ENCODE measurements around the gene FOXN1. TPM values are rescaled to one million over a fixed set of nuclear protein-coding genes. Genes with fewer than 3 reads are reported as not detected.
A peak's percentile ranks its signal among the peaks of the same experiment; 100 is the strongest.

FOXN1 gene
- total and polyA plus RNA-seq, 2 donors (not counting 1 experiment from before 2014, with no cell fraction given) = not detected

DNA sequence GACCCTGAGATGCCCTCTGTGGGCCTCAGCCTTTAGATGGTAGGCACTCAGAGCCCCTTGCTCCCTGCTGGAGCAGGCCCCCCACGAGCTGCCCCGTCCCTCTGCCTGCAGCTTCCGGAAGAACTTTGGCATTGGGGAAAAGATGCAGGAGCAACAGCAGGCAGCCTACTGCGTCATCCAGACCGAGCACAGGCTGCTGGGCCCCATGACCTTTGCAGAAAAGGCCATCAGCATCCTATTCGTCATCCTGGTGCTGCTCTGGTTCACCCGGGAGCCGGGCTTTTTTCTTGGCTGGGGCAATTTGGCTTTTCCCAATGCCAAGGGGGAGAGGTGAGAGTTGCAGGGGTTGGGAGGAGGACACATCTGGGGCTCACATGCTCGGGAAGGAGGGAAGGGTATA, 12.7 kb upstream of the FOXN1 start:
- Histone ChIP-seq H3K27me3 (ENCODE audit: control insufficient read depth, insufficient read depth, low read length) (peaks cover 2% of the 10 kb centered on the region), H3K79me2 (ENCODE audit: control insufficient read depth, insufficient read depth, low read length) (no peaks in the 10 kb centered on the region), H3K4me3 (replicated peaks in 1 of 4; ENCODE audit: control extremely low read depth in 1 of 4, insufficient read depth in 1 of 4, low read depth in 3 of 4, low read length in 4 of 4) (no peak overlapping the region), H3K9ac (ENCODE audit: insufficient read depth, low read length) (no peak overlapping the region), H3K9me3 (ENCODE audit: control insufficient read depth, insufficient read depth, low read depth, low read length) (no peaks in the 10 kb centered on the region), H4K20me1 (ENCODE audit: control insufficient read depth, extremely low read depth, insufficient read depth, low read length) (no peaks in the 10 kb centered on the region), H3K27ac (ENCODE audit: insufficient read depth, low read length) (no peak overlapping the region), H3K4me2 (ENCODE audit: extremely low read depth, insufficient read depth, low read length) (no peak overlapping the region), H3K36me3 (ENCODE audit: control insufficient read depth, insufficient read depth, low read length) (no peaks in the 10 kb centered on the region), H3K4me1 (ENCODE audit: control insufficient read depth, extremely low read depth, insufficient read depth, low read length) (no peaks in the 10 kb centered on the region), H2AFZ (ENCODE audit: low read length) (no peak overlapping the region)
- TF ChIP-seq EZH2 (IDR thresholded peaks at IDR 0.05; ENCODE audit: low read length, missing control alignments) = no peak
- no peak for TF ChIP-seq CTCF (conservative IDR thresholded peaks at IDR 0.05 in 1 of 2, IDR thresholded peaks at IDR 0.05 in 1 of 2; ENCODE audit: low read depth in 1 of 2, low read length in 2 of 2)
- DNase-seq (ENCODE audit: low read depth in 2 of 2) = peak in 1 of 2 donors; percentile 82

- Histone ChIP-seq H3K9ac (ENCODE audit: insufficient read depth, low read length) (no peak overlapping the region), H3K4me1 (ENCODE audit: control insufficient read depth, extremely low read depth, insufficient read depth, low read length) (no peaks in the 10 kb centered on the region), H3K79me2 (ENCODE audit: control insufficient read depth, insufficient read depth, low read length) (no peaks in the 10 kb centered on the region), H2AFZ (ENCODE audit: low read length) (no peak overlapping the region), H4K20me1 (ENCODE audit: control insufficient read depth, extremely low read depth, insufficient read depth, low read length) (no peaks in the 10 kb centered on the region), H3K4me2 (ENCODE audit: extremely low read depth, insufficient read depth, low read length) (no peak overlapping the region), H3K36me3 (ENCODE audit: control insufficient read depth, insufficient read depth, low read length) (no peaks in the 10 kb centered on the region), H3K27ac (ENCODE audit: insufficient read depth, low read length) (no peak overlapping the region), H3K27me3 (ENCODE audit: control insufficient read depth, insufficient read depth, low read length) (no peaks in the 10 kb centered on the region), H3K9me3 (ENCODE audit: control insufficient read depth, insufficient read depth, low read depth, low read length) (no peaks in the 10 kb centered on the region), H3K4me3 (replicated peaks in 1 of 4; ENCODE audit: control extremely low read depth in 1 of 4, insufficient read depth in 1 of 4, low read depth in 3 of 4, low read length in 4 of 4) (no peak overlapping the region)
- peak; percentile 38 to 61 for DNase-seq (ENCODE audit: low read depth in 2 of 2)
- TF ChIP-seq EZH2 (IDR thresholded peaks at IDR 0.05; ENCODE audit: low read length, missing control alignments) (no peak), CTCF (conservative IDR thresholded peaks at IDR 0.05 in 1 of 2, IDR thresholded peaks at IDR 0.05 in 1 of 2; ENCODE audit: low read depth in 1 of 2, low read length in 2 of 2) (peak; percentile 78 to 92)
Measured at GRCh38 chr17:28494445-28495188, 11.5 kb upstream of the FOXN1 start.

- no peak for DNase-seq (ENCODE audit: low read depth in 2 of 2)
Measured at GRCh38 chr17:28495635-28496034, 10.5 kb upstream of the FOXN1 start.

More at GRCh38 chr17:28495635-28496034, 10.5 kb upstream of the FOXN1 start:
- H3K9me3 ChIP-seq (ENCODE audit: control insufficient read depth, insufficient read depth, low read depth, low read length) = no peaks in the 10 kb centered on the region
- no peak overlapping the region for H2AFZ ChIP-seq (ENCODE audit: low read length)
- H4K20me1 ChIP-seq (ENCODE audit: control insufficient read depth, extremely low read depth, insufficient read depth, low read length) = no peaks in the 10 kb centered on the region
- H3K4me1 ChIP-seq (ENCODE audit: control insufficient read depth, extremely low read depth, insufficient read depth, low read length) = no peaks in the 10 kb centered on the region
- no peak overlapping the region for H3K4me2 ChIP-seq (ENCODE audit: extremely low read depth, insufficient read depth, low read length)
- H3K36me3 ChIP-seq (ENCODE audit: control insufficient read depth, insufficient read depth, low read length) = no peaks in the 10 kb centered on the region
- no peak overlapping the region for H3K27ac ChIP-seq (ENCODE audit: insufficient read depth, low read length)
- no peaks in the 10 kb centered on the region for H3K27me3 ChIP-seq (ENCODE audit: control insufficient read depth, insufficient read depth, low read length)
- TF ChIP-seq EZH2 (IDR thresholded peaks at IDR 0.05; ENCODE audit: low read length, missing control alignments) = no peak
- TF ChIP-seq CTCF (conservative IDR thresholded peaks at IDR 0.05 in 1 of 2, IDR thresholded peaks at IDR 0.05 in 1 of 2; ENCODE audit: low read depth in 1 of 2, low read length in 2 of 2) = no peak
- no peak overlapping the region for H3K4me3 ChIP-seq (replicated peaks in 1 of 4; ENCODE audit: control extremely low read depth in 1 of 4, insufficient read depth in 1 of 4, low read depth in 3 of 4, low read length in 4 of 4)
- H3K9ac ChIP-seq (ENCODE audit: insufficient read depth, low read length) = no peak overlapping the region
- H3K79me2 ChIP-seq (ENCODE audit: control insufficient read depth, insufficient read depth, low read length) = no peaks in the 10 kb centered on the region

All from fibroblast of lung (primary cell).